Prostate gland (tissue), 2 donors: ENCODE measurements around the gene KLRF2. TPM values are rescaled to one million over a fixed set of nuclear protein-coding genes. Genes with fewer than 3 reads are reported as not detected.

Experiments
- DNase-seq: peaks from one replicate; pipeline ENCODE4 v3.0.0-alpha.2; 2019; ENCODE audit warnings: low spot score
- H3K27ac ChIP-seq, 2 donors: fragments of 200-600 bp; sonication (generic); 2 replicates each; pipeline ENCODE4 v1.5.1; 2017 to 2019
- H3K27me3 ChIP-seq: fragments of 200-600 bp; sonication (generic); replicated peaks from 2 replicates; pipeline ENCODE4 v1.5.1; 2019; ENCODE audit not compliant: insufficient read depth
- H3K36me3 ChIP-seq, 2 donors: fragments of 200-600 bp; sonication (generic); 1 replicate in 1 of 2; 2 replicates in 1 of 2; pipeline versions ENCODE4 v1.5.1 to v1.8.1; 2017 to 2019
- H3K4me1 ChIP-seq: fragments of 200-600 bp; sonication (generic); replicated peaks from 2 replicates; pipeline ENCODE4 v1.5.1; 2019
- H3K4me3 ChIP-seq, 2 donors: fragments of 200-600 bp; sonication (generic); 2 replicates each; pipeline ENCODE4 v1.5.1; 2017 to 2019
- H3K9me3 ChIP-seq: fragments of 200-600 bp; sonication (generic); 2 replicates; pipeline ENCODE4 v1.5.1; 2017
- POLR2A ChIP-seq: fragments of 450-650 bp; IDR thresholded peaks from one replicate; pipeline ENCODE4 v1.6.1; 2016; ENCODE audit warnings: antibody characterized with exemption, mild to moderate bottlenecking
- POLR2AphosphoS5 ChIP-seq: sonication (generic); formaldehyde crosslinking; IDR thresholded peaks from one replicate; pipeline ENCODE4 v1.6.1; 2017; ENCODE audit warnings: antibody characterized with exemption
- WGBS: methylation state at CpG from one replicate; pipeline ENCODE4 v1.1.5; 2018; 5-methylcytosine and 5-hydroxymethylcytosine counted together
- intact Hi-C: fragments of 100-400 bp; cut with DNase I; formaldehyde crosslinking; loops from one replicate; pipeline ENCODE4 v1.14.2; 2022
- total RNA-seq, 2 donors: library from RNA; depleted of rRNA; stranded (reverse); fragments of >200 nt; gene quantifications; one replicate each; pipeline ENCODE4 v1.1.0, GENCODE V29; 2016
- TF ChIP-seq, protein P1 (sequence below), 4 experiments: fragments of 200-600 bp in 2 of 4; fragments of 450-650 bp in 2 of 4; sonication (generic) in 2 of 4; IDR thresholded peaks; 1 replicate in 3 of 4; 2 replicates in 1 of 4; pipeline ENCODE4 v1.5.1; 2016 to 2019; ENCODE audit warnings: antibody characterized with exemption in 4 of 4, mild to moderate bottlenecking in 2 of 4, moderate library complexity in 2 of 4

KLRF2 gene
- total RNA-seq, 2 donors from 2014 or later = not detected

DNA sequence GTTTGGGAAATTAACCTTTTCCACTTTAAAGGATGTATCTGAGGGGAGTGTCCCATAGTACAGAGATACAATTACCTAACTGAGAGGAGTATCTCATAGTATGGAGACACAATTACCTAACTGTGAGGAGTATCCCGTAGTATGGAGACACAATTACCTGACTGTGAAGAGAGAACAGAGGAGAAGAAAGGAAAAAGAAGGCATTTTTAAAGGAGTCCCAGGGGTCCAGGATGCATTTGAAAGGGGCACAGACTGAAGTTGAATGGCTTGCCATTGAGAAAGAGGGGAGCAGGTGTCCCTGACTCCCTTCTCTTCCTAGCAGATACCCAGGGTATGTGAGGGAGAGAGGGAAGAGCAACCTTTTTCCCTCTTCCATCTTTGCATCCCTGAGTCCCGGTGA is 17.9 kb downstream of the KLRF2 start:
- no peak for TF ChIP-seq POLR2AphosphoS5
- TF ChIP-seq, protein P1, sequence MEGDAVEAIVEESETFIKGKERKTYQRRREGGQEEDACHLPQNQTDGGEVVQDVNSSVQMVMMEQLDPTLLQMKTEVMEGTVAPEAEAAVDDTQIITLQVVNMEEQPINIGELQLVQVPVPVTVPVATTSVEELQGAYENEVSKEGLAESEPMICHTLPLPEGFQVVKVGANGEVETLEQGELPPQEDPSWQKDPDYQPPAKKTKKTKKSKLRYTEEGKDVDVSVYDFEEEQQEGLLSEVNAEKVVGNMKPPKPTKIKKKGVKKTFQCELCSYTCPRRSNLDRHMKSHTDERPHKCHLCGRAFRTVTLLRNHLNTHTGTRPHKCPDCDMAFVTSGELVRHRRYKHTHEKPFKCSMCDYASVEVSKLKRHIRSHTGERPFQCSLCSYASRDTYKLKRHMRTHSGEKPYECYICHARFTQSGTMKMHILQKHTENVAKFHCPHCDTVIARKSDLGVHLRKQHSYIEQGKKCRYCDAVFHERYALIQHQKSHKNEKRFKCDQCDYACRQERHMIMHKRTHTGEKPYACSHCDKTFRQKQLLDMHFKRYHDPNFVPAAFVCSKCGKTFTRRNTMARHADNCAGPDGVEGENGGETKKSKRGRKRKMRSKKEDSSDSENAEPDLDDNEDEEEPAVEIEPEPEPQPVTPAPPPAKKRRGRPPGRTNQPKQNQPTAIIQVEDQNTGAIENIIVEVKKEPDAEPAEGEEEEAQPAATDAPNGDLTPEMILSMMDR (IDR thresholded peaks at IDR 0.05) = no peak
- TF ChIP-seq POLR2A = no peak
- no peaks in the 10 kb centered on the region for H3K27me3 ChIP-seq
- no peaks in the 10 kb centered on the region for H3K36me3 ChIP-seq
- H3K27ac ChIP-seq = no peak overlapping the region
- no peaks in the 10 kb centered on the region for H3K4me1 ChIP-seq
- no peaks in the 10 kb centered on the region for H3K9me3 ChIP-seq
- H3K4me3 ChIP-seq = no peak overlapping the region
- intact Hi-C loops = no loop called here
- DNase-seq = no peak
- WGBS = 87% methylated on average over 2 of the region's 2 CpGs

- DNase-seq = no peak
- no peaks in the 10 kb centered on the region for H3K9me3 ChIP-seq
- no peak overlapping the region for H3K4me3 ChIP-seq
- 84% methylated on average over 2 of the region's 2 CpGs for WGBS
- no peak overlapping the region for H3K27ac ChIP-seq
- no peaks in the 10 kb centered on the region for H3K4me1 ChIP-seq
- H3K27me3 ChIP-seq = no peaks in the 10 kb centered on the region
- intact Hi-C loops = no loop called here
- TF ChIP-seq POLR2A = no peak
- TF ChIP-seq, protein P1 (IDR thresholded peaks at IDR 0.05) = no peak
- no peak for TF ChIP-seq POLR2AphosphoS5
- no peaks in the 10 kb centered on the region for H3K36me3 ChIP-seq
These were observed 19.6 kb downstream of the KLRF2 start for GRCh38 chr12:9900930-9901329.

- Histone ChIP-seq H3K27me3 (no peaks in the 10 kb centered on the region), H3K4me1 (no peaks in the 10 kb centered on the region), H3K9me3 (no peaks in the 10 kb centered on the region), H3K27ac (no peak overlapping the region), H3K4me3 (no peak overlapping the region), H3K36me3 (no peaks in the 10 kb centered on the region)
- intact Hi-C loops = no loop called here
- no peak for DNase-seq
- 71% methylated on average over 7 of the region's 7 CpGs for WGBS
- TF ChIP-seq POLR2AphosphoS5 (no peak), POLR2A (no peak)
- TF ChIP-seq, protein P1 (IDR thresholded peaks at IDR 0.05) = no peak
These were observed 21.4 kb downstream of the KLRF2 start for GRCh38 chr12:9902539-9903228.

DNA sequence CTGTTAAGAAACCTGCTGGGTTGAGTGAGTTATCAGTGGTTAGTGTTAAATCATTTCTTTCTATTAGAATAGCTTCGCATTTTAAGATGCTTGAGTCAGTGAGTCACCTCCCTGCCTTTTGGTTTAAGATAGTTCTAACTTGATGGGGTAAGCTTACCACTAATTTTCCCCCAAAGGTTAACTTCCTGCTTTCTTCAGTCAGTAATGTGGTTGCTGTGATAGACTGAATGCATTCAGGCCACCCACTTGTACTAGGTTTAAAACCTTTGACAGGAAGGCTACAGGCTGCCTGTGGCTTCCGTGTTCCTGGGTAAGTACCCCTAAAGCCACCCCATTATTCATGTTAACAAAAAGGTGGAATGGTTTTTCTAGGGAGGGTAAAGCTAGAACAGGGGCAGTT is 25.6 kb downstream of the KLRF2 start:
- Histone ChIP-seq H3K27ac (no peak overlapping the region), H3K4me3 (no peak overlapping the region), H3K4me1 (no peaks in the 10 kb centered on the region), H3K27me3 (no peaks in the 10 kb centered on the region), H3K9me3 (no peaks in the 10 kb centered on the region), H3K36me3 (no peaks in the 10 kb centered on the region)
- DNase-seq = no peak
- intact Hi-C loops = no loop called here
- 84% methylated on average over 2 of the region's 2 CpGs for WGBS
- TF ChIP-seq POLR2AphosphoS5 (no peak), POLR2A (no peak)
- TF ChIP-seq, protein P1 (IDR thresholded peaks at IDR 0.05) = no peak

GRCh38 chr12:9907769-9908168 is 26.5 kb downstream of the KLRF2 start:
- TF ChIP-seq POLR2A (no peak), POLR2AphosphoS5 (no peak)
- TF ChIP-seq, protein P1 (IDR thresholded peaks at IDR 0.05) = no peak
- Histone ChIP-seq H3K4me1 (no peaks in the 10 kb centered on the region), H3K36me3 (no peaks in the 10 kb centered on the region), H3K4me3 (no peak overlapping the region), H3K27me3 (no peaks in the 10 kb centered on the region), H3K9me3 (no peaks in the 10 kb centered on the region), H3K27ac (no peak overlapping the region)
- no peak for DNase-seq
- 96% methylated on average over 7 of the region's 7 CpGs for WGBS
- intact Hi-C loops = no loop called here
